Ureter (tissue), 1 donor: ENCODE measurements around the gene TMEM231. TPM values are rescaled to one million over a fixed set of nuclear protein-coding genes. Genes with fewer than 3 reads are reported as not detected.
"Not testable (repeated sequence)": the region's sequence is repeated elsewhere in the genome, so short reads cannot be mapped to it uniquely, and the experiment has no call there.

Source experiments
- DNase-seq: peaks from one replicate; pipeline ENCODE4 v3.0.0-alpha.2; 2020; ENCODE audit warnings: low spot score
- total RNA-seq: library from RNA; stranded (reverse); gene quantifications from one replicate; pipeline ENCODE4 v1.2.4, GENCODE V29; 2023
- donor health status: DM: yes; HTN: yes; CAD: no.

The TMEM231 gene
- total RNA-seq, 1 donor from 2014 or later, result 18.3 TPM

DNA sequence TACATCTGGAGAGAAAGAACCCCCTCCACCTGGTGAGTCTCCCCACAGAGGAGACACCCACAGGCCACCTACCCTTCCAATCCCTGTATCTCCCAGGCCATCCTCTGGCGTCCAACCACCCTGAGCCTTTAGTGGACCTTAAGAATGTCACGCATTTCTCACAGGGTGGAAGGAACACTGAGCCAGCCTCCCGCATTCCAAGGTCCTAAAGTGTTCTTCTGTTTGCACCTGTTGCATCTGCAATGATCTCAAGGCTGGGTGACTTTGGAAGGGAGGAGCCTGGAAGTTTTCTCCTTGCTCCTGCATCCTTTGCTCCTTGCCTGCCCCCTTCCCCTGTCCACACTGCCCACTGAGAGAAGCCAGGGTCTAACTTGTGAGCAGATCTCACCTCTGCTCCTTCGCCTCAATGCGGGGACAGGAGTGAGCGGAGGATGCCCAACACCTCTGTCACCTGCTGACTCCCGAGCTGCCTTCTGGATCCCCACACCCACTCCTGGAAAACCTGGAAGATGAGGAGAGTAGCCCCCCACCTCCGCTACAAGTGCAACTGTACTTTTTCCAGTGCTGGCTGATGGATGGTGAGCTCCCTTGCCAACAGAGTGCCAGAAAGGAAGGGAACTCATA is 23.8 kb downstream of the TMEM231 start:
- no peak for DNase-seq

DNA sequence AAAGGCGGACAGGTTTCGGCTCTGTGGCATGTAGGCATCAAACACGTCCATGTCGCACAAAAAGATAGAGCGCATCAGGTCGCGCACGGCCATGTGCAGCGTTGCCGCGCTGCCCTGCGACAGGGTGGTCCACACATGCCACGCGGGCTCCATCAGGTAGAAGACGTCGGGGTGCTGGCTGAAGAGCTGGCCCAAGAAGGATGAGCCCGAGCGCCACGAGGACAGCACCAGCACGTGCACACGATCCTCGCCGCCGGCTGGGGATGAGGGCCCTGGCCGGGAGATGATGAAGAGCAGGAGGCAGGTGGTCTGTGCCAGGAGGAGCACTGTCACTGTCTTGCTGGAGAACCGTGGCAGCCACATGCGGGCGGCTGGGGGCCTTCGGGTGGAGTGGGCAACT is 26.1 kb downstream of the TMEM231 start:
- DNase-seq, result no peak

DNA sequence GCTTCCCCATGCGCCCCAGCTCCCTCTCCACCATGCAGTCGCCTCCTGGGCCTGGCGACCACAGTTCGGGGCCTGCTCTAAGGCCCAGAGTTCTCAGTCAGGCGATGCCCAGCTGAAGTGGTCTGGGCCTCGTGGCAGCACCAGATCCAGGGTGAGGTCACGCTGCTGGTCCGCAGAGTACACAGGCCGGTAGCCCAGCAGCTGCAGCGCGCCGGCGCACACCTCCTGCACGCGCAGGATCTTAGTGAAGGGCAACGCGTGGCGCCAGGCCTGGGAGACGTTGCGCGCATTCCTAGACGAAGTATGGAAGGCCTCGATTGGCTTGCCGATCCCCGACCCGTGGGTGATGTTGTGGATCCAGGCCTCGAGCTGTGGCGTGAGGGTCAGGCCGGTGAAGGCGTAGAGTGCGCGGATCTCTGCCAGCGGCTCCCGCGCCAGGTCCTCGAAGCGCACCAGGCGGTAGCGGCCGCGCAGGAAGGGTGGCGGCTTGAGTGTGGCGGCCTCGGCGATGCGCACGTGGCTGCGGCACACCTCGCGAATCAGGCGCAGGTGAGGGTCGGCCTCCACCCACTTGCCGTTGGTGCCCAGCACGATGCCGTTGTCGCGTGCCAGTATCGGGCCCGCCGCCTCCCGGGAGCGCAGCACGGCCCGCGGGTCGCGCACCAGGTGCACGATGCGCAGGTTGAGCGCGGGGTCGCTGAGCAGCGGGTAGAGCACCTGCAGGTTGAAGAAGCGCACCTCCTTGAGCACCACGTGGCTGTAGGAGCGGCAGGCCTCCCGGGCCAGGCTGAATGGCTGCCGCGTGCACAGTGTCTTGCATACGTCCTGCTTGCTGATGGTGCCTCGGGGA is 26.8 kb downstream of the TMEM231 start:
- DNase-seq, result no peak

DNA sequence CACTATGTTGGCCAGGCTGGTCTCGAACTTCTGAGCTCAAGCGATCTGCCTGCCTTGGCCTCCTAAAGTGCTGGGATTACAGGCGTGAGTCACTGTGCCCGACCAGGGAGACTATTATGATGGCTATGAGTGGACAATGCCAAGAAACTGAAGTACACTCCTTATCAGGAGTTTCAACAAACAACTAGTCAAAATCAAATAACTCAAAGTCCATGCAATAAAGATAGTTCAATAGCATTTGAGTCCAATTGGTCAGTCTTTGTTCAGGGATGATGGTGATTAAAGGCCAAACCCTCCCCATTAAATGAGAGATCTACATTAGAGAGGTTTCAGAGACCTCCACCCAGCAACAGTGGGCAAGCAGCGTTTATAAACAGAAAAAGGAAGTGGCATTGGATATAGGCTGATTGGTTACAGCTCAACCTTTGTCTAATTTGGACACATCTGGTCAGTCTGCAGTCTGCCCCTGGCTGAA is 28.2 kb downstream of the TMEM231 start:
- no peak for DNase-seq

DNA sequence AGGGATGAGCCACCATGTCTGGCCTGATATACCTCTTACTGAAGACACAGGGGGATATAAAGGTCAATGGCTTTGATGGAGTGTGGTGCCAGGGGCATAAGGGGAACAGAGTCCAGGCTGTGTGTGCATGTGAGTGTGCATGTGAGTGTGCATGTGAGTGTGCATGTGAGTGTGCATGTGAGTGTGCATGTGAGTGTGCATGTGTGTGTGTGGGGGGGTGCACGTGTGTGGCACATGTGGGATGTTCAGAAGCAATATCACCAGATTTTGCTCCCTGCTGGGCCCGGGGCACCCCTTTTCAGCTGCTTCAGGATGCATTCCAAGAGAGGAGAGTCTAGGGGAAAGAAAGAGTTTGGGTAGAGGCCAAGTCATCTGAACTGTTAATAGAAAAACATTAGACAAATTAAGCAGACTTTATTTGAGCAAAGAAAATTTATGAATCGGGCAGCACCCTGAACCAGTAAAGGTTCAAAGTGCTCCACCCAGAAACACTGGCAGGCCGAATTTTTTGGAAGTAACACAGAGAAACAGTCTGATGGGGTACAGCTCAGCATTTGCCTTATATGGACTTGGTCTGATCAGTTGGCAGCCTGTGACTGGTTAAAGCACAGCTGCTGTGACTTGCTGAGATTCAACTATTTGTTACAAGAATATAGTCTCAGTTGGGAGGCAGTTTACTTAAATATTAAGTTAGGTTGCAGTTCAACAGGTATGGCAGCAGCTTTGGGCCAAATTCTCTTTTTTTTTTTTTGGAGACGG is 29.8 kb downstream of the TMEM231 start:
- no peak for DNase-seq

DNA sequence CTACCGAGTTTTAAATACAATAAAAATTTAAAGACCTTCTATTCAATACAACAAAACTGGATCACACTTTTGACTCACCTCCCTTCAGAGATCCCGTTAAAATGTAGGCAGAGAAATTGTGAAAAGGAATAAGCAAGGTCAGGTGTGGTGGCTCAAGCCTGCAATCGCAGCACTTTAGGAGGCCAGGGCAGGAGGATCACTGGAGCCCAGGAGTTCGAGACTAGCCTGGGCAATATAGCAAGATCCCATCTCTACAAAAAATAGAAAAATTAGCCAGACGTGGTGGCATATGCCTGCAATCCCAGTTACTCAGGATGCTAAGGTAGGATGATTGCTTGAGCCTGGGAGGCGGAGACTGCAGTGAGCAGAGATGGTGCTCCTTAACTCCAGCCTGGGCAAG is 36.9 kb downstream of the TMEM231 start:
- no peak for DNase-seq

DNA sequence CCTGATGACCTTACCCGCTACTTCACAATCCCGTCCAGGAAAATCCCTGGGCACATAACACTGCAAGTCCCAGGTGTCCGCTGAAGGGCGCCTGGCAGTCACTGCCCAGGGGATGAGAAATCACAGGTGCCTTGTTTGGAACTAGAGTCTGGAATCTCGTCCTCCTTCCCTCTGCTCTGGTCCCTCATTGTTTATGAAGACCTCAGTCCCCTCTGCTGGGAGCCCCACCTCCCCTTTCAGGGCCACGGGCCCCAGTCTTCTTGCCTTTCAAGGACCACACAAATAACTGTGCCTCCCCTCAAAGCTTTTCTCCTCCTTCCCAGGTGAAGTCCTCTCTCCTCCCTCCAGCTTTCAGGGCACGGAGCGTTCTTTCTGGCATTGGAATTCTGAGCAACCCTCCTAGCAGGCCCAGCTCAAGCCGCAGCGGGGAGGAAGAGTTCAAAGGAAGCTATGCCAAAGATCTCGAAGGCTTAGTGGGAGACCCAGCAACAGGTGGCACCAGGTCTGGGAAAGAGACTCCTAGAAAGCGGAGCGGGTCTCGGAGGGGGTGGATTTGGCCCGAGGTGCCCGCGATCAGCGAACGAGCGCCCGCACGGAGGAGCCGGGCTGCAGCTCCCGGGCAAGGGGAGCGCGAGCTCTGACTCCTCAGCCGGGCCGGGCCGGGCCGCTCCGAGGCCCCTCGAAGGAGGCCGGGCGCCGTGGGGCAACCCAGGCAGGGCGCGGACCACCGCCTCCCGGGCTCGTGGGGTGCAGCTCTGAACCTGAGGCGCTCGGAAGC is 39.7 kb downstream of the TMEM231 start:
- DNase-seq, result not testable (repeated sequence)

DNA sequence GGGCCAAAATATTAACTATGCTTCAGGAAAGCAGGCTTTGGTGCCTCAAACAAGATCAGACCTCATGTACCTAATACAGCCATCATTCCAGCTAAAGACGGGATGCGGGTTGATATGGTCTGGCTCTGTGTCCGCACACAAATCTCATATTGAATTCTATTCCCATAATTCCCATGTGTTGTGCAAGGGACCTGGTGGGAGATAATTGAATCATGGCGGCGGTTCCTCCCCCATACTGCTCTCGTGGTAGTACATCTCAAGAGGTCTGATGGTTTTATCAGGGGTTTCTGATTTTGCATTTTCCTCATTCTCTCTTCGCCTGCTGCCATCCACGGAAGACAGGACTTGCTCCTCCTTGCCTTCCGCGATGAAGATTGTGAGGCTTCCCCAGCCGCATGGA is 41.8 kb downstream of the TMEM231 start:
- DNase-seq, result no peak

DNA sequence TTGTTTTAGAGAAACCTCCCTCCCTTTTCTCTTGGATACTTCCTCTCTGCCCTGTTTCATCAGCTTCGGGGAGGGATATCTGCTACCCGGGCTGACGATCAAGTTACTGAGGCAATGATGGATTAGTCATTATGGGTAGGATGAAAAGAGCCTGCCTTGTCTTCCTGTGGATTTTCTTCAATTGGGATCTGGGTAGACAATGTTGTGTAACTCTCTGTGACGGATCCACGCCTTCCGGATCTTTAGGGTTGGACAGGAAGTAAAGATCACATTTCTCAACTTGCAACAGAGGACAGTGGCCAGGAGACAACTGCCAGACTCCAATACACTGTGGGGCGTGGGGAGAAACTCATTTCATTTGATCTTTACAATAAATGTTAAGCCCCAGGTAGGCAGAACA is 49.5 kb downstream of the TMEM231 start:
- no peak for DNase-seq

DNA sequence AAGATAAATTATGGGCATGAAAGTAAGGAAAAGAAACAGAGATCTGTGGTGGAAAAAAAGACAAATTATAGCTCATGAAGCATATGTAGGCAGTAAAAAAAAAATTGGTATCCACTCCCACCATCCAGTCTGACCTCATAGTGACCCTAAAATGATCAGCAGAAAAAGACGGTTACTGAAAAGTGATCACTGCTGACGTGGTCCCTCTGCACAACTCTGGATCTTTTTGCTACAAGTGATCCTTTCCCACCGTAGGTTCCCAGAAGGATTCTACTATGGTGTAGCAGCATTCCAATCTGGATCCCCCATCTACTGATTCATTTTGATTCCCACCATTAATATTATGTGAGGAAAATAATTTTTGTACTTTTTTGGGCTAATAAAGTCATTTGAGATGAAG is 49.9 kb downstream of the TMEM231 start:
- DNase-seq, result no peak

DNA sequence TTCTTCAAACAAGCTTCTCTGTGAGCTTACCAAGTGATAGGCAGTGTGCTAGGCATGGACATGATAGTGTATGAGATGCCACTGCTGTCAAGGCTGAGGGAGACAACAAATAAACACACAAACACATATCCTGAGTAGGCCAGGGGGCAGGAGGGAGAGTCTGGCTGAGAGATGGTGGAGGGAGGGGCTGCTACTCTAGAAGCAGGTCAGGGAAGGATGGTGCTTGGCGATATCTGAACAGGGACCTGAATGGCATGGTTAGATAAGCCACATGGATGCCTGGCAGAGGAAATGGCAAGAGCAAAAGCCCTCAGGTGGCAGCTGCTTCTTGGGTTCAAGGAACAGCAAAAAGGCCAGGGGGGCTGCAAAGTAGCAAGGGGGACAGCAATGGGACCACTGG is 52.3 kb downstream of the TMEM231 start:
- DNase-seq, result no peak

DNA sequence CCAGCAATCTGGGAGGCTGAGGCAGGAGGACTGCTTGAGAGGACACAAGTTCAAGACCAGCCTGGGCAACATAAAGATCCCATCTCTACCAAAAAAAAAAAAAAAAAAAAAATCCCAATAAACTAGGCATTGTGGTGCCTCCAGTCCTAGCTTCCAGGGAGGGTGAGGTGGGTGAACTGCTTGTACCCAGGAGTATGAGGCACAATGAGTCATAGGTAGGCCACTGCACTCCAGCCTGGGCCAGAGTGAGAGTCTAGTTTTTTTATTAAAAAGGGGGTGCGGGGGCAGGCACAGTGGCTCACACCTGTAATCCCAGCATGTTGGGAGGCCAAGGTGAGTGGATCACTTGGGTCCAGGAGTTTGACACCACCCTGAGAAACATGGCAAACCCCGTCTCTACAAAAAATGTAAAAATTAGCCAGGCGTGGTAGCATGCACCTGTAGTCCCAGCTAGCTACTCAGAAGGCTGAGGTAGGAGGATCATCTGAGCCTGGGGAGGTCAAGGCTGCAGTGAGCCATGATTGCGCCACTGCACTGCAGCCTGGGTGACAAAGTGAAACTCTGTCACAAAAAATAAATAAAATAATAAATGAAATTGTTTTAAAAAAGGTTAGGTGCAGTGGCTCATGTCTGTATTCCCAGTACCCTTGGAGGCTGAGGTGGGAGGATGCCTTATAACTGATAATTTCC is 53.0 kb downstream of the TMEM231 start:
- no peak for DNase-seq

DNA sequence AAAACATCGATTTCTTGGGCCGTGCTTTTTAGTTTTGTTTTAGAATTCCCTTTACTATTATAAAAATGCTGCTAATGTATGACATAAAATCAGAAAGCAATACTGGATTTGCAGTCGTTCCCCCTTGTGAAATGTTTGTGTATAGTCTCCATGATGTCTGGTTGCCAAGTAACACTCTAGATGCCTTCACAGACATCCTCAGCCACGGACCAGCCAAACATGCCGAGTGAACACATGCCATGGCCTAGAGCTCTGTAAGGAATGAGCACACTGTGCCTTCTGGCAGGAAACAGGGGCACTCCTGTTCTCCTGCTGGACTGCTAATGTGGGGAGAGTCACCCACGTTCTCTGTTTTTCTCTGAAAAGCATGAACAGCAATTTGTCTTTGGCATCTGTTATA is 54.2 kb downstream of the TMEM231 start:
- DNase-seq, result not testable (repeated sequence)

DNA sequence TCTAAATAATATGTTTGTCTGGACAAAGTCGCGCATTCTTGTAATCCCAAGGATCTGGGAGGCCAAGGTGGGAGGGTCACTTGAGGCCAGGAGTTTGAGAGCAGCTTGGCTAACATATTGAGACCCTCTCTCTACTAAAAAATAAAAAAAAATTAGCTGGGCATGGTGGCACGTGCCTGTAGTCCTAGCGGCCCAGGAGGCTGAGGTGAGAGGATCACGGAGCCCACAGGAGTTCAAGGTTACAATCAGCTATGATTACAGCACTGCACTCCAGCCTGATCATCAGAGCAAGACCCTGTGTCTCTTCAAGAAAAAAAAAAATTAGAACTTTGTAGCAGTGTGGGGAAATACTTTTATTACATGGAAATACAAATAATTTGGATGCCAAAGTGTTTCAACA is 54.7 kb downstream of the TMEM231 start:
- DNase-seq, result no peak

DNA sequence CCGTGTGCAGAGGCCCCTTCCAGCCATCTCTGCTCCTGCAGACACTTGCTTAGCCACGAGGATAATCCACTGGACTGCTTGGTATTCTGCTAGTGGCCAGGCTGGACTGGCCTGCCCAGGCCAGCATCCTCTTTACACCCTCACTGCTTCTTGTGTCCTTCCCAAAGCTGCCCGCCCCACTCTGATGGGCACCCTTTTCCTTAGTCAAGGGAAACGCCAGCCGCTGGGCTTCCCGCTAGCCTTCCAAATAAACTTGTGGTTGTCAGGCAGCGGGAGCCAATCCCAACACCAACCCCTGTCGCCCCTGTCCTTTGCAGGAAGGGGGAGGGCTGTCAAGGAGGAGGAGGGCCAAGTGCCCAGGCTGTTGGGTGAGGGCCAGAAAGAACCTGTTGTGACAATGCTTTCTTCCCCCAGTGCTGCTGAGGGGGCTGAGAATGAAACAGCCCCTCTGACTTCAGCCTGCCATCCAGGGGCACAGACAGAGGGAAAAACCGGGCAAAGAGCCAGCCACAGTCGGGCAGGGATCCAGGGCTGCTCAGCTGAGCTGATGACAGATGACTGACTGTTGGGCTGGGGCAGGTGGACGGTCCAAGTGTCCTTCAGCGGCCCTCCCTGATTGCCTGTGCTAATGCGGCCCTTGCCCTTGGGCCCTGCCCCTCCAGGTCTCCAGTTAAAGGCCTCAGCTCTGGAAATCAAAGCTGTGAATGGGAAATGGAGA is 57.3 kb downstream of the TMEM231 start:
- DNase-seq, result not testable (repeated sequence)

DNA sequence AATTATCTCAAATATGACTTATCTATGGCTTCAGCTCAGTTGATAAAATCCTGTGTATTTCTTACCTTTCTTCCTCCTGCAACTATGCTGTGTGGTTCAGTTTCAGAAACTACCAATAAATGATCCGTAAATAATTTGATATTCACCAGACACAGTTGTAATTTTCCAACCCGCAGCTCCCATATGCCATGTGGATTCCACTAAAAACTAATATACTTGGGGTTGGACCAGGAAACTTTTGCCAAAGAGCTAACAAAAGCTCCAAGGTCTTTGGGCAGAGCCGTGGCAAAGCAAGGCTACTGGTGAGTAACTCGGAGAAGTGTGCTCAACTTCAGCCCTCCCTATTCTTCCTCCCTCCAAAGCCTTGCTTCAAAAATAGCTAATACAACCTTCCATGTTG is 58.5 kb downstream of the TMEM231 start:
- no peak for DNase-seq

DNA sequence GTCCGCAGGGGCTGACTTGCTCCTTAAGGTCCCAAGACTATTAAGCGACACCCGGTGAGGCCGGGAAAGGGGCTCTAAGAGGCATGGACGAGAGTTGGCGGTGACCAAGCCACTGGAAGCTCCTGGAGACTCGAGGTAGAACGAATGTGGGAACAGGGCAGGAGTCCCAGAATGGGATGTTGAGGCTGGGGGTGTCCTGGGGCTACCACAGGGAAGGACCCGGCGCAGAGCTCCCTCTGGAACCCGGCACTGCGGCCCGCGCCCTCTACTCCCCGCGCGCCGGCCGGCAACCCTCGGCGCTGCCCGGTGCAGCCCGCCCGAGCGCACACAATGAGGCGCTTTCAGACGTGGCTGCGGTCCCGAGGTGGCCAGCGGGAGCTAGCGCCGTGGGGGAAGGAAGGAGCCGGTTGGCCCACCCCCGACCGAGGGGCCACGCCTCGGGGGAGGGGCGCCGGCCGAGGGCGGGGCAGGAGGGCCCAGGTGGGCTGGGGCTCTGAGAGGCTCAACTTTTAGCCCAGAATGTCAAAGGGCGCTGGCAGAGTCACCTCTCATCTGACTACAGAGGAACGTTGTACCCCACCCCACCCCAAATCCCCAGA is 60.9 kb downstream of the TMEM231 start, which contains the start of gene CHST6:
Gene CHST6 (minus strand): TSS at position 366 of the 599 bp plus-strand sequence. CDS start 15,613 bp downstream, outside the sequence.
- no peak for DNase-seq

DNA sequence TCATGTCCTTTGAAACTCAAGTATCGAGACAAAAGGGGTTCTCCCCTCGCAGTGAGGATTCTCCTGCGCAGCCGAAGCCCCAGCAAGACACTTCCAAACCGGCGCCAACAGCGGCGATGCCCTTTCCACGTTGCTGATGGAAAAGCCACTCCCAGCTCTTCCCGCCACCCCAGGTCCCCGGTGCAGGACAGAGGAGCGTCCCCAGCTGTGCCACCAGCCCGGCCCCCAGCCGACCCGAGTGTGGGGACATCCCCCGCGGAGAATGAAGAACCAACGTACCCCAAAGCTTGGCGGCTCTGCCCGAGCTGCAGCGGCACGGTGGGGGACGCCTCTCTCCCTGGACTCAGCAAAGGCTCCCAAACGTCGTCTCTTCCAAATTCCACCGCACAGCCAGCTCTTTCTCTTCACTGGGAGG is 61.4 kb downstream of the TMEM231 start:
- DNase-seq, result no peak

DNA sequence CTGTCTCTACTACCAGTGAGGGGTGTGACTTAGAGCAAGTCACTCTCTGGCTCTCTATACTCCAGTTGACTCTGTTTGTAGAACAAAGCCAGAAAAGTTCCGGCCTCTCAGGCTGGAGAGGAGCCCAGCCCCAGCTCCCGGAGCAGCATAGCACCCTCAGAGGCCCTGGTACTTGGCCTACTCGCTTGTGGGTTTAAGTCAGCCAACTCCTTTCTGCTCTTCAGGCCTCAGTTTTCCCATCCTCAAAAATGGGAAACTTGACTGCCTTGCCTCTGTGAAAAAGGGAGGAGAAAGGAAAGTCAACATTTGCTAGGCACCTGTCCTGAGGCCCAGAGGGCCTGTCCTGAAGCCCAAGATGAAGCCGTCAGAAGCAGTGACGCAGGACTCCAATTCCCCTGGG is 61.9 kb downstream of the TMEM231 start:
- DNase-seq, result no peak

DNA sequence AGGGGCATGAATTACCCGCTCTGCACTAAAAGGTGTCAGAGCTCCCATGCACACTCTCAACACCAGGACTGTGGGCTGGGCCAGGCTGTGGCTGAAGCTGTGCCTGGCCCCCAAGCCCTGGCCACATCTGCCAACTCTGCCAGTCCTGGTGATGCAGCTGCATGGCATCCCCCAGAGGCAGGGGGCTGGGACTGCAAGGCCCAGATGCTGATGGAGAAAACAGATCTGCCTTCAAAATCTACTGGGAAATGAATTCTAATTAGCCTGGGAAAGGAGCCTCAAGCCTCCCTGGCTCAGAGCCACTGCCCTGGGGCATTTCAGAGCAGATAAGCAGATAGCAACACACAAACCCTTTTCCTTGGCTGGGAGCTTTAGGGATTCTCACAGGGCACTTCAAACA is 64.2 kb downstream of the TMEM231 start:
- no peak for DNase-seq
